HK-2 (cell line): ENCODE results near the gene CCL19.
A peak's percentile ranks its signal among the peaks of the same experiment; 100 is the strongest.

Experiments
- DNase-seq: peaks from one replicate; pipeline ENCODE4 v3.0.0-alpha.2; 2018; ENCODE audit not compliant: unreplicated experiment

The CCL19 gene

GRCh38 chr9:34662526-34663302, 28.4 kb downstream of the CCL19 start, which contains the start of gene CCL27:
TSS of gene CCL27 (minus strand) at chr9:34662657. CDS start at chr9:34662633, 24 bp downstream.
- DNase-seq = no peak

GRCh38 chr9:34659592-34660253, 31.4 kb downstream of the CCL19 start:
- no peak for DNase-seq

DNA sequence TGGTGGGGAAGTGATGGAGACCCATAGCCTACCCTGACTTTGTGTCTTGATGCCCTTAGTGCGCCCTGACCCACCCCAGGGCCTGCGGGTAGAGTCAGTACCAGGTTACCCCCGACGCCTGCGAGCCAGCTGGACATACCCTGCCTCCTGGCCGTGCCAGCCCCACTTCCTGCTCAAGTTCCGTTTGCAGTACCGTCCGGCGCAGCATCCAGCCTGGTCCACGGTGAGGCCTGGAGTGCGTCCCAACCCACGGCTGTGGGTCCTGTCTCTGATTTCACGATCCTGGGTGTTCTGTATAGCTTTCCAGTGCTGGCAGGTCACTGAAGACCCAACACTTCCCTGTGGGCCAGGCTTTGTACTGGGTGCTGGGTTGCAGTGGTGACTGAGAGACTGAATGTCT, 32.6 kb downstream of the CCL19 start:
- DNase-seq = no peak

GRCh38 chr9:34656992-34657391, 34.1 kb downstream of the CCL19 start:
- DNase-seq = no peak

- no peak for DNase-seq
Measured at GRCh38 chr9:34655394-34655793, 35.7 kb downstream of the CCL19 start.

- no peak for DNase-seq
Measured at GRCh38 chr9:34654323-34655051, 36.6 kb downstream of the CCL19 start.

DNA sequence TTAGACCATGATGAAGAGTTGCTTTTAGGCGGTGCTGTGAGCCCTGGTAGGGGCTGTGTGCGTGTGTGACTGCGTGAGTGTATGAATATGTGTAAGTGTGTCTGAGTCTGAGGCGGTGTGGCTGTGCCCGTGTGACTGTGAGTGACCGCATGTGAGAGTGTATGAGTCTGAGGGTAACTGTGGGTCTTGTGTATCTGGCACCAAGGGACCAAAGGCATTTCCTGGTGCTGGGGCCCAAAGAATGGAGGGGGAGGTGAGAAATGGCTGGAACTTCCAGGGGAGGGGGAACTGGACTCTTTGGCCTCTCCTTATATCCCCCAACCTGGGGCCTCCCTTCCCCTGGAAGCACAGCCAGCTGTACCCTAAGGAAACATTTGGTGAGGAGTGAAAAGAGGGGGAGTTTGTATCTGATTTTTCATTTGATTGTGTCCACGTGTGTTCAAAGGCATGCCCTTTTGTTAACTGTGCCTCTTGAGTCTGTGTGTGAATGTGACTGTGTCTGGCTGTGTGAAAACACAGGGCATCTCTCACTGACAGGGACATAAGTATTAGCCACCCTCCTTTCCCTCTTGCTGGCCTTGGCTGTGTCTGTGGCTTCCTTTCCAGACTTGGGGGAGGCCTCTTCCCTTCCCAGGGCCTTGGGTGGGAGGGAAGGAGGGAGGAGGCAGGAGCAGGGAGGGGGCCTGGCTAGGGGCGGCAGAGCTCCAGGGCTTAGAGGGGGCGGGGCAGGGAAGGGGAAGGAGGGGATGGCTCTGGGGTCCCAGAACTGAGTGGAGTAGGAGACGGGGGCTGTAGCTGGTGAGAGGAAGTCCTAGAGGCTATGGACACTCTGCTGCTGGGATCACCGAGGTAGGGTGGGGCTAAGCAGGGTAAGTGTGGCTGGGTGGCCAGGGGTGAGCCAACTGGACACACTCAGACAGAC, 37.7 kb downstream of the CCL19 start:
- DNase-seq = no peak

GRCh38 chr9:34652602-34653000, 38.5 kb downstream of the CCL19 start:
- DNase-seq = no peak

DNA sequence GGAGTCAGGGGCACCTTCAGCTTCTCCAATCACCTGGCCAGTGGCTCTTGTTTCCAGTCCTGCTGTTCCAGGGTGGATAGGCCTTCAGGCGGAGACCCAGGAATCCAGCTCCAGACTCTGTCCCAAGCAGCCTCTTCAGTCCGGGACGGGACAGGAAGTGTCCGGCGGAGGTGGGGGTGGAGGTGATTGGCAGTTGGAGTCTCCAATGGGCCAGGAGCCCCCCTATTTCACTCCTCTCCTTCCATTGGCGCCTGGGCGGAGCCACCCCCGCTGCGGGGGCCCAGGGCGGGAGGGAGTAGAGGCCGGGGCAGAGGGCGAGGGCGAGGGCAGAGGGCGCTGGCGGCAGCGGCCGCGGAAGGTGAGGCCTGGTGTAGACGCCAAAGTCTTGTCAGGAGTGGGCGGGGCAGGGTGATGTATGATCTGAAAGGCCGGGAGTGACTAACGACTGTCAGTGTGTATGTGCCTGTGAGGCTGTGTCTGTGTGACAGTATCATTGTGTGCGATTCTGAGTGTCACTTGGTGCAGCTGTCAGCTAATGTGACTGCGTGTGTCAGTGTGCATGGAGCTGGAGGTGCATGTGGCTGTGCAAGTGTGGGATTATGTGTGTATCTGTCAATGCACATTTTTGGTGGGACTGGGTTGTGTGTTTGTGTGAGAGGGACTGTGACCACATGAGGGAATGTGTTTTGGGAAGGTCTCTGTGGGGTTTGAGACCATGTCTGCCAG, 39.0 kb downstream of the CCL19 start, which contains the start of gene IL11RA:
Gene IL11RA, plus strand, starts transcription at position 310 of the 726 bp plus-strand sequence. CDS start 3,033 bp downstream, outside the sequence.
- peak; percentile 89 for DNase-seq

DNA sequence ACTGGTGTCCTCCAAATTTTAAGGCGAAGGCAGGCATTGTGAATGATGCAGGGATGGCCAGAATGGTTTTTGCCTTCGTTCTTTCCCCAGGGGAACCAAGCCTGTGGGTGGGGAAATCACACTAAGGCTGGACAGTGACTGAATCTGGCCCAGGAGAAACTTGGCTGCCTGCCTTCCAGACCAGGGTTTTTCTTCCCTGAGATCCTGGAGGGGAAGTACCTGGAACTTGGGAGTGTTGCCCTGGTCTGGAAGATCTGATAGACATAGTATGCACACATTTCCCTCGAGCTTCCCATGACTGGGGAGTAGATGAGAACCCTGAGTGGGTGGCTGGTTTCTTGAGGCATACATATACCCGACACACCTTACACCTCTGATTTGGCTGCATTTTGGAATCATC, 39.8 kb downstream of the CCL19 start:
- DNase-seq = no peak

DNA sequence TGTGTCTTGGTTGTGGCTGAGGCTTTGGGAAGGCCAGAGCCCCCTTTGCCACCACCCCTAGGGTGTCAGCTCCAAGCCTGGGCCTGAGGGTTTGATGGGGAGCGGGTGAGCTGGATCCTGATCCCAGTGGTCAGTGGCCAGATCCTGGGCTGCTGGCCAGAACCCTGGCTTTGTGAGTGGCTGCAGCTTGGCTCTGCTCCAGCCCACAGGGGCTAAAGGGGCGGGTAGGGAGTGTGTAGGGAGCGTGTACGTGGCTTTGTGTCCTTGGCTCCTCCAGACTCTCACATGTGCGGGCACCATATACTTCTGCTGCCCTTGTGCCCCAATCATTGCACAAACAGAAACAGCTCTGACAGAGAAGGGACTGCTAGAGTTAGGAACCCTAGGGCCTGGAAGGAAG, 40.3 kb downstream of the CCL19 start:
- DNase-seq = no peak

DNA sequence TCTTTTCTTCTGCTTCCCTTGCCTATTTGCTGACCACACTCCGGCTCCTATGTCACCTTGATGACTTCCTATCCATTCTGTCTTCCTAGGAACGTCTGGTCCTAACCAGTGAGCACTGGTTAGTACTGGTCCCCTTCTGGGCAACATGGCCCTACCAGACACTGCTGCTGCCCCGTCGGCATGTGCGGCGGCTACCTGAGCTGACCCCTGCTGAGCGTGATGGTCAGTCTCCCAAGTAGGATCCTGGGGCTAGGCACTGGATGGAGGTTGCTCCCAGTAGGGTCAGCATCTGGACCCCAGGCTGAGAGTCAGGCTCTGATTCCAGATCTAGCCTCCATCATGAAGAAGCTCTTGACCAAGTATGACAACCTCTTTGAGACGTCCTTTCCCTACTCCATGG, 42.4 kb downstream of the CCL19 start:
- DNase-seq = no peak

GRCh38 chr9:34647651-34648050, 43.4 kb downstream of the CCL19 start:
- no peak for DNase-seq

DNA sequence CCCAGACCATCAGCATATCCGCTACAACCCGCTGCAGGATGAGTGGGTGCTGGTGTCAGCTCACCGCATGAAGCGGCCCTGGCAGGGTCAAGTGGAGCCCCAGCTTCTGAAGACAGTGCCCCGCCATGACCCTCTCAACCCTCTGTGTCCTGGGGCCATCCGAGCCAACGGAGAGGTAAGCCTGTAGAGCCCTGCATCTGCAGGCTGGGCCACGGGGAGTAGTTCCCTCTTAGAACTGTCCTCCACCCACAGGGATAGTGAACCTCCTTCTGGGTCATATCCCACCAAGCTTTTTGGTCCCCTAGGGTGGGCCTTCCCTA, 44.0 kb downstream of the CCL19 start:
- no peak for DNase-seq

- peak; percentile 90 for DNase-seq
Measured at GRCh38 chr9:34646211-34647083, 44.6 kb downstream of the CCL19 start, which contains the start of gene GALT. TSS of gene GALT (plus strand) at chr9:34646675. CDS start at chr9:34646705, 30 bp downstream.

DNA sequence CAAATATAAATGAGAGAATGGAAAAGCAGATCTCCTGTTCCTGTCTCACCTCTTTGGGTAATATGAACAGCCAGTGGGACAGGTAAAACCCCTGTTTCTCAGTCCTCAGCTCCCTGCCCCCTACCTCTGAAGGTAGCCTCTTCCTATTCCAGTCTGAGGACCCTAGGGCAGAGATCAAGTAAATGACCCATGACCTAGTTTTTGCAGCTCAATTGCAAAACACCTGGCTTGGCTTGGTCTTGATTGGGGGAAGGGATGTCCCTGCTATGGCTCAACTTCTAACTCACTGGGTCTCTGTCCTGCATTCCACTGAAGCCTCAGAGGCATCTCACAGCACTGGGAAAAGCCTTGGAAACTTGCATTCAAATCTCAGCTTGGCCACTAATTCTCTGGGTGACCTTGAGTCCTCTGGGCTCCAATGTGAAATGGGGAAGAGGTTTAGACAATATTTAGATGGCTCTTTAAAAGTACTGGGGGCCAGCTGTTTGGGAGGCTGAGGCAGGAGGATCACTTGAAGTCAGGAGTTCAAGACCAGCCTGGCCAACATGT, 46.2 kb downstream of the CCL19 start:
- DNase-seq = no peak

DNA sequence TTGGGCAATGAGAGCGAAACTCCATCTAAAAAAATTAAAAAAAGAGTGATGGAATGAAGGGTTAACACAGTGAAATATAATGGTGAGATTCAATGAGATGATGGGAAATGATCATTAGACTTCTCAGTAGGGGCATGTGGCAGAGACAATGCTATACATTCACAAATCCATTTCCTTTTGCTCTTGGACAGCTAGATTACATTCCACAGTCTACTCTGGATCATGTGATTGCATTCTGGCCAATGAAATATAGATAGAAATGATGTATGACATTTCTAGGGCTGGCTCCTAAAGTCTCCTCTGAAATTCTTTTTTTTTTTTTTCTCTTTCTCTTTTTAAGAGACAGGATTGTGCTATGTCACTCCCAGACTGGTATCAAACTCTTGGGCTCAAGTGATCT, 48.4 kb downstream of the CCL19 start:
- DNase-seq = no peak
